ENCODE results near the gene TUBD1.
"Not testable (repeated sequence)": the region's sequence is repeated elsewhere in the genome, so short reads cannot be mapped to it uniquely, and the experiment has no call there.

The TUBD1 gene

DNA sequence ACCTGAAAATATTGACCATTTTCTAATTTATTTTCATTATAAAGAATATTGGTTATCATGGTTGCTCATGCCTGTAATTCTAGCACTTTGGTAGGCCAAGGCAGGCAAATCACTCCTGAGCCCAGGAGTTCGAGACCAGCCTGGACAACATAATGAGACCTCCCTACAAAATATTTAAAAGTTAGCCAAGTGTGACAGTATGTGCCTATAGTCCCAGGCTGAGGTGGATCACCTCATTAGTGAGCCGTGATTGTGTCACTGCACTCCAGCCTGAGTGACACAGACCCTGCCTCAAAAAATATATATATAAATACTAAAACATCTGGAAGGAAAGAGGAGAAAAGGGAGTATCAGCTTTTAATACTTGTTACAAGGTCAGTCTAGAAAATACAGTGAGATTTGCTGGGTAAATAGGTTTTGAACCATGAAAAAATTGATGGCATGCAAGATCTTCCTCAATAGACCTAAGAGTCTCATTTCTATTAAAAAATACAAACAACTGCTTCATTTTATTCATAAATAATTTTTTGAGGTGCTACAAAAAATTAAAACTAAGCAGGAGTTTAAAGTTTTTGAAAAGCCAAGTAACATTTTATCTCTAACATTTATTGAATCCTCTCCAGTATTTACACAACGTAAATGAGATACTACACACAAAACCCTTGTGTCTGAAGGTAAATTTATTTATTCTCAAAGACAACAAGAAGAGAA lies 47.7 kb downstream of the TUBD1 start:
- DNase-seq = no peak

DNA sequence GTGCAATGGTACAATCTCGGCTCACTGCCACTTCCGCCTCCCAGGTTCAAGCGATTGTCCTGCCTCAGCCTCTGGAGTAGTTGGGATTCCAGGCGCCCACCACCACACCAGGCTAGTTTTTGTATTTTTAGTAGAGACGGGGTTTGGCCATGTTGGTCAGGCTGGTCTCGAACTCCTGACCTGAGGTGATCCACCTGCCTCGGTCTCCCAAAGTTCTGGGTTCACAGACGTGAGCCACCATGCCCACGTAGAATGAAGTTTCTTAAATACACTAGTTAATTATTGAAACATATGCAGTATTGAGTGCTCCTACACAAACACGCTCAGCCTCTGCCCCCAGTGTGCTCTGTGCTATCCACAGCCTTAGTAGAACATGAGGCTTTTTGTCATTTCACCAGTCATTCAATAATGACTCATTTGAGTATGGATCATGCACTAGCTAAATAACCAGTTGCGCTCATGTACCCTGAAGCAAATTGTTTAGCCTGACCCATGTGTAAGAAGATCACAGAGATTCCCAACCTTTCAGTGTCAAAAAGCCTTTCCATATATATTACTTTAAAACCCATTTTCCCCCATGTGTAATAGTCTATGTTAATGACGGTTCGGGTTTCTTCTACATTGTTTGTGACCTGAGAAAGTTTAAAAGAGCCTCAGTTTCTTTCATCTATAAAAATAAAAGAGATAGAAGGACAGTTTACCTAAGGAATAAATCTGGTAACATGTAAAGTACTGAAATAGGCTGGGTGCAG lies 49.7 kb downstream of the TUBD1 start:
- DNase-seq = no peak

DNA sequence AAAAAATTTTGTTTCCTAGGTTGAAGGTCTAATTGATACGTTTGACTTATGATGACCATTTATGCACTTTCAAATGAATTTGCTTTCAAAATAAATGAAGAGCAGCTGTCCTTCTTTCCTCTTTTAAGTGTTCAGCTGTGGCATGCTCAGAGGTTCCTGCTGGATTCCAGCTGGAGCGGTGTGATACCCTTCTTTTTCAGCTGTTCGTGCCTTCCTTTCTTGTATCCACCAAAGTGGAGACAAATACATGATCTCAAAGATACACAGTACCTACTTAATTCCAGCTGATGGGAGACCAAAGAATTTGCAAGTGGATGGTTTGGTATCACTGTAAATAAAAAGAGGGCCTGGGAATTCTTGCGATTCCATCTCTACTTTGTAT lies 50.9 kb downstream of the TUBD1 start:
- DNase-seq = not testable (repeated sequence)

DNA sequence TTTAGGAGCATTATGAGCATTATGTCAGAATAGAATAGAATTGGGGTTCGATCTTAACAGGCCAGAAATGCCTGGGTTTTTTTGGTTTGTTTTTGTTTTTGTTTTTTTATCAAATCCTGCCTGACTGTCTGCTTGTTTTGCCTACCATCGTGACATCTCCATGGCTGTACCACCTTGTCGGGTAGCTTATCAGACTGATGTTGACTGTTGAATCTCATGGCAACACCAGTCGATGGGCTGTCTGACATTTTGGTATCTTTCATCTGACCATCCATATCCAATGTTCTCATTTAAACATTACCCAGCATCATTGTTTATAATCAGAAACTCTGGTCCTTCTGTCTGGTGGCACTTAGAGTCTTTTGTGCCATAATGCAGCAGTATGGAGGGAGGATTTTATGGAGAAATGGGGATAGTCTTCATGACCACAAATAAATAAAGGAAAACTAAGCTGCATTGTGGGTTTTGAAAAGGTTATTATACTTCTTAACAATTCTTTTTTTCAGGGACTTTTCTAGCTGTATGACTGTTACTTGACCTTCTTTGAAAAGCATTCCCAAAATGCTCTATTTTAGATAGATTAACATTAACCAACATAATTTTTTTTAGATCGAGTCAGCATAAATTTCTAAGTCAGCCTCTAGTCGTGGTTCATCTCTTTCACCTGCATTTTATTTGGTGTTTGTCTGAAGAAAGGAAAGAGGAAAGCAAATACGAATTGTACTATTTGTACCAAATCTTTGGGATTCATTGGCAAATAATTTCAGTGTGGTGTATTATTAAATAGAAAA lies 51.5 kb downstream of the TUBD1 start:
- not testable (repeated sequence) for DNase-seq

DNA sequence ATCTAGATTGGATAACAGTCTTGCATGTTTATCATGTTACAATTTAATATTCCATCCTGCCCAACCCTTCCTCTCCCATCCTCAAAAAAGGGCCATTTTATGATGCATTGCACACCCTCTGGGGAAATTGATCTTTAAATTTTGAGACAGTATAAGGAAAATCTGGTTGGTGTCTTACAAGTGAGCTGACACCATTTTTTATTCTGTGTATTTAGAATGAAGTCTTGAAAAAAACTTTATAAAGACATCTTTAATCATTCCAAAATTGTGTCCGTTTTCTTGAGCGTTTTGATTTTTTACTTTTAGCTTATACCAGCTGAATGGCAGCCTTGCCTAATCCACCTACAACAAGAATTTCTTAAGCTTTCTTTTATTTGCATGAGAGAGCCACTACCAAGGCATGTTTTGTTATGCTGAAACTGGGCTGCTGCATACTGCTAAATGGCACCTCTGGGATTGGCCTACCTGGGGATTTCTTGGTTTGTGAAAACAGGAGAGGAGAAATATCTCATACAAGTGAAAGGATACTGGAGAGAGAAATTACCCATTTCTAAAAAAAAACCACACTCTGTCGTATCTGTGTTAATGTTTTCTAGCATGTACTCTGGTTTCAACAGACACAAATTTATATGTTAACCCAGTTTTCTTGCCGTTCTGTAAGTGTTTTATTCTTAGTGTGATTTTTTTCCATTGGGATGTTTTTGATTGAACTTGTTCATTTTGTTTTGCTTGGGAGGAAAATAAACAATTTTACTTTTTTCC lies 52.2 kb downstream of the TUBD1 start:
- no peak for DNase-seq

DNA sequence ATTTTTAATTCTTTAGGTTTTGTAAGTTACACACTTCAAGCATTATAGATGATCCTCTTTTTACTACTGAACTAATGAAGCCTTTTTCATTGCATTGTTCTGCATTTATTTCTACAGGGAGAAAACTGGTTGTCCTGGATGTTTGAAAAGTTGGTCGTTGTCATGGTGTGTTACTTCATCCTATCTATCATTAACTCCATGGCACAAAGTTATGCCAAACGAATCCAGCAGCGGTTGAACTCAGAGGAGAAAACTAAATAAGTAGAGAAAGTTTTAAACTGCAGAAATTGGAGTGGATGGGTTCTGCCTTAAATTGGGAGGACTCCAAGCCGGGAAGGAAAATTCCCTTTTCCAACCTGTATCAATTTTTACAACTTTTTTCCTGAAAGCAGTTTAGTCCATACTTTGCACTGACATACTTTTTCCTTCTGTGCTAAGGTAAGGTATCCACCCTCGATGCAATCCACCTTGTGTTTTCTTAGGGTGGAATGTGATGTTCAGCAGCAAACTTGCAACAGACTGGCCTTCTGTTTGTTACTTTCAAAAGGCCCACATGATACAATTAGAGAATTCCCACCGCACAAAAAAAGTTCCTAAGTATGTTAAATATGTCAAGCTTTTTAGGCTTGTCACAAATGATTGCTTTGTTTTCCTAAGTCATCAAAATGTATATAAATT lies 53.0 kb downstream of the TUBD1 start:
- no peak for DNase-seq

DNA sequence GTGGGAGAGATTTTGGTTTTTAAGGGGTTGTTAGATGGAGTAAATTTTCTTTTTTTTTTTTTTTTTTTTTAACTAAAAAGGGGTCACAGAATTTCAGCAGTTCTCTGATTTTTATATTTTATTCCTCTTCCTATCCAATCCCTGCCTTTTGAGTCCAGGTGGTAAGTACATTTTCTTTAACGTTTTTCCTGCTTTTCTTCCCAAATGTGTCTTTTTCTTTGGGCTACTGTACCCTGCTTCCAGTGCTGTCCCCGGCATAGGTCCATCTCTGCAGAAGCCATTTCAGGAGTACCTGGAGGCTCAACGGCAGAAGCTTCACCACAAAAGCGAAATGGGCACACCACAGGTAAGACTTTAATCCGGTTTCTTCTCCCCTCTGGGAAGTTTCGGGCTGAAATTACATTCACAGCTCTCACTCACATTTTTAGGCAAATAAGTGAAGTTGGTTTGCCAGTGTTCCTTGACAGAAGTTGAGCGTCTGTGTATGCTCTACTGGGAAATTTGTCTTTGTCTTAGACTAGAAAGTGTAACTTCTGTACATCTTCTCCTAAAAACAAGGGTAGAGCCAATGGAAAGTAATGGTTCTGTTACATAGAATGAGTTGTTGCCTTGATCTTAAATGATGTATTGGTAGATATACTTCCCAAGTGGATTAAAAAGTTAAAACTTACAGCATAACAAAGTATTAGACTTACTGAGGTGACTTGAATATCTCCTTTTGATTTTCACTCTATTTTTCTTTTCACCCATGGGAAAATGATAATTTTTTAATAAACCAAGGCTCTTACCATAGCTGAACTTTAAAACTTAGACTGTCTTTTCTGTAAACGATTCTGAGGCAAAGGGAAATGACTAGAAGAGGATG lies 54.5 kb downstream of the TUBD1 start:
- no peak for DNase-seq

DNA sequence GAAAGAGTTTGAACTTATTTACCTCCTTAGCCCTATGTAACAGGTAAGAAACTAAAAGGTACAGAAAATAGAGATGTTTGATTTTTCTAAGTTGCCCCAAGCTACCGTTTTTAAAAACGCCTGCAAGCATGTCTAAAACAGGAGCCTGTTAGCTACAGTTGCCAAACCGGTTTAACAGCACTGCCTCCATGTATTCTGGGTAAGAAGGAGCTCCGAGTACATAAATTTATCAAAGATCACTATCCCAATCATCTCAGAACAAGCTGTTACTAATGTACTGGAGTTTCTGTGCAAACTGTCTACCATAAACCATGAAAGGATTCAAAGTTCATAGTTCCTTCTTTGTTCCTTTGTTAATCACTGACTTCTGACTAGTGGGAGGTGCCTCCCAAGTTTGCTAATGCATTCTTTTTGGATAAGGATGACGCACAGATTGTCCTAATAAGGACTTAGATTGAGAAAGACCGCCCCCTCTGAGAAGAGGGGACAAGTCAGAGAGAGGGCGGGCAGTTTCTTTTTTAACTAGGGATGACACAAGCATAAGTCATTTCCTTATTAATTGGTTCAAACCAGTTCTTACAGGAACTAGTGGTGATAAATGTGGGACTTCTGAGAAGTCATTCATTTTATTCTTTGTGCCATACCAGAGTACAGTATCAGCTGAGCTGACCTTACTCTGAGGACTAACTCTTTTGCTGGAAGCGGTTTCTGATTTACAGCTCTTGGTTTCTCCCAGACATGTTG lies 55.3 kb downstream of the TUBD1 start:
- peak; percentile 75 for DNase-seq

DNA sequence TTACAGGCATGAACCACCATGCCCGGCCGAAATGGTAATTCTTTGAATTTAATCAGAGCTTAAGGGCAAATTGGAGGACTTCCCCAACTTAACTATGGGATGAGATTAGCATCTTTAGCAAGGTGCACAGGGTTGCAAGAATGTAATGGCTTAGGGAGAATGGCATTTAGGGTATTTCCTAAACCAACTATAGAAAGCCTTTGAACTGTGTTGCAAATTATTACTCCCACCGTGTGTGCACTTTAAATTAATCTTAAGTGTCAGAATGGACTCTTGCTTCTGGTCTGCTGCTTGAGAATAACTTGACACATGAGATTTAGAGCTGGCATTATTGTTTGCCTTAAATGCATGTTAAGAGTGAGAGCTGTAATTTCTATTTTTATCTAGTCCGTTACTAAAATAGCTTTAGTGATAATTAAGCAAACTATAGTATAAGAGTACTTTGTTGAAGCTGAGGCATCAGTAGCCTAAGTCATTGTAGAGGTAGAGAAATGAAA lies 59.8 kb downstream of the TUBD1 start:
- DNase-seq = no peak

DNA sequence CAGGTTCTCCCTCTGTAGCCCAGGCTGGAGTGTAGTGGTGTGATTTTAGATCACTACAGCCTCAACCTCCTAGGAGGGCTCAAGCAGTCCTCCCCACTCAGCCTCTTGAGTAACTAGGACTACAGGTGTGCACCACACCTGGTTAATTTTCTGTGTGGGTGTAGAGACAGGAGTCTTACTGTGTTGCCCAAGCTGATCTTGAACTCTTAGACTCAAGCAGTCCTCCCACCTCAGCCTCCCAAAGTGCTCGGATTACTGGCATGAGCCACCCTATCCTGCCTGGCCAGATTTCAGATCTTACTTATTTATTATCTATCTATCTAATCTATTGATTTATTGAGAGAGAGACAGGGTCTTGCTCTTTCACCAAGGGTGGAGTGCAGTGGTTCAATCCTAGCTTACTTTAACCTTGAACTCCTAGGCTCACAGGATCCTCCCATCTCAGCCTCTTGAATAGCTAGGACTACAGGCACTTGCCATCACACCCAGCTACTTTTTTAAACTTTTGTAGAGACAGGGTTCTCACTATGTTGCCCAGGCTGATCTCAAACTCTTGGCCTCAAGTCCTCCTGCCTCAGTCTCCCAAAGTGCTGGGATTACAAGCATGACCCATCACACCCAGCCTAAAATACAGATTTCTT lies 61.8 kb downstream of the TUBD1 start:
- no peak for DNase-seq

DNA sequence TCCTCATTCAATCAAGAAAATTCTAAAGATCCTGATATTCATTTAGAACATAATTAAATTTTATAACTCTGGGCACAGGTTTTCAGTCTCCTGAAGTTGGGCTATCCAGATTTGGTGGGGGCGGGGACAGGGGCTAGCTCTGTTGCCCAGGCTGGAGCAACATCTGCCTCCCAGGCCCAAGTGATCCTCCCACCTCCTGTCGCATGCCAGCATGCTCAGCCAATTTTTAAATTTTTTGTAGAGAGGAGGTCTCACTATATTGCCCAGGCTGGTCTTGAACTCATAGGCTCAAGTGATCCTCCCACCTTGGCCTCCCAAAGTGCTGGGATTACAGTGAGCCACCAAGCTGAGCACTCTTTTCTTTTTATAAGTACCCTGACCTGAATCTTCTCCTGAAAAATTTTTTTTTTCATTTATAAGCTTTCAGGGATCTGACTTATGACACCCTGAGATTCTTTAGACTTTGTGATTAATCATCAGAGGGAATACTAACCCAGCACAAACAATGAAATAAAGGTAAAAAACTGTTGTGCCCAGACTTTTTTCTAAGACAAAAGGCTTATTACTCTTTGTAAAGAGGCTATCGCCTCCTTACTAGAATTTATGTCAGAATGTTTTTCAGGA lies 62.6 kb downstream of the TUBD1 start:
- no peak for DNase-seq

DNA sequence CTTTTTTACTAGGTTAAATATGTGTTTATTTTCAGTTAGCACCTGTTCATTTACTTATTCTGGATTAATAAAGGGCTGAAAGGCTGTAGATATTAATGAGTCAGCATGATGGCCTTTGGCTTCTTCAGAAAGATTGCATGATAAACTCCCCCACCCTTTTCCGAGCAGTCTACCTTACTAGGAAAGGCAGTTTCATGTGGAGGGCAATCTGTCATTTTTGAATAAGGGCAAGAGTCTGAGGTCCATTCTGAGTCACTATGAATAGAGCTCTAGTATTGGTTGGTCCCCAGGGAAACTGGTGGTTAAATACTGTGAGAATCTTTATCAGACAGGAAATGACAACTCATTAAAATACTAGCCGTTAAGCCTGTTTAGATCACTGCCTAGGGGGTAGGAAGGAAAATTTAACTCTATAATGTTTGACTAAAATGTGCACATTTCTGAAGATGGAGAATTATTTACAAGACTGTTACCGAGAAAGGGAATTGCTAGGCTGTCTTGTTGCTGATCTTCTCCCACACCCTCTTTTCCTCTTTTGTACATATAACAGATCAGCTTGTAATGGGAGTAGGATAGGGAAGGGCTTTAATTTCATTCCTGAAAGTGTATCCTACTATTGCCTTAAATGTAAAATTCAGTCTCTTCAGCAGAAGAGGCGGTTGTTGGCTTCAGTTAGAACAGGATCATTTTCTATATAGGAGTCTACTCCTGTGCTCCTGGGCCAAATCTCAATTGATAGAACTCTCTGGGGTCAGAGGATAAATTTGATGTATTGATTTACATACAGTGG lies 63.3 kb downstream of the TUBD1 start:
- DNase-seq = no peak

DNA sequence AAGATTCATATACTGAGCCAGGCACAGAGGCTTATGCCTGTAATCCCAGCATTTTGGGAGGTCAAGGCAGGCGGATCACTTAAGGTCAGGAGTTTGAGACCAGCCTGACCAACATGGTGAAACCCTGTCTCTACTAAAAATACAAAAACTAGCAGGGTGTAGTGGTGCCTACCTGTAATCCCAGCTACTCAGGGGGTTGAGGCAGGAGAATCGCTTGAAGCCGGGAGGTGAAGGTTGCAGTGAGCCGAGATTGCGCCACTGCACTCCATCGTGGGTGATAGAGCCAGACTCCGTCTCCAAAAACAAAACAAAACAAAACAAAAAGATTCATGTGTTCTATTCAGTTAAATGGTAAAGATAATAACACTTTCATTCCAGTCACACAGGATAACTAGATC lies 63.9 kb downstream of the TUBD1 start:
- not testable (repeated sequence) for DNase-seq

DNA sequence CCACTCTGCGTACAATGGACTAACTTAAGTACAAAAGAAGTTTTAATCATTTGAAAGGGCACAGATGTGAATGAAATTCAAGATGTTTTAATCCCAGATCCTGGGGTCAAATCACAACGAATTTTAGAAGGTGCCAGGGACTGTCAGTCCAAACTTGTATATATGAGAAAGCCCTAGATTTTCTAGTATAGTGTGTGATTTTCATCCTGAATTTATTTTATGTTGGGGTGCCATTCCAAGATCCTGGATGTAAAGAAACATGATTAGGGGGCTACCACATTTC lies 64.3 kb downstream of the TUBD1 start:
- DNase-seq = no peak

DNA sequence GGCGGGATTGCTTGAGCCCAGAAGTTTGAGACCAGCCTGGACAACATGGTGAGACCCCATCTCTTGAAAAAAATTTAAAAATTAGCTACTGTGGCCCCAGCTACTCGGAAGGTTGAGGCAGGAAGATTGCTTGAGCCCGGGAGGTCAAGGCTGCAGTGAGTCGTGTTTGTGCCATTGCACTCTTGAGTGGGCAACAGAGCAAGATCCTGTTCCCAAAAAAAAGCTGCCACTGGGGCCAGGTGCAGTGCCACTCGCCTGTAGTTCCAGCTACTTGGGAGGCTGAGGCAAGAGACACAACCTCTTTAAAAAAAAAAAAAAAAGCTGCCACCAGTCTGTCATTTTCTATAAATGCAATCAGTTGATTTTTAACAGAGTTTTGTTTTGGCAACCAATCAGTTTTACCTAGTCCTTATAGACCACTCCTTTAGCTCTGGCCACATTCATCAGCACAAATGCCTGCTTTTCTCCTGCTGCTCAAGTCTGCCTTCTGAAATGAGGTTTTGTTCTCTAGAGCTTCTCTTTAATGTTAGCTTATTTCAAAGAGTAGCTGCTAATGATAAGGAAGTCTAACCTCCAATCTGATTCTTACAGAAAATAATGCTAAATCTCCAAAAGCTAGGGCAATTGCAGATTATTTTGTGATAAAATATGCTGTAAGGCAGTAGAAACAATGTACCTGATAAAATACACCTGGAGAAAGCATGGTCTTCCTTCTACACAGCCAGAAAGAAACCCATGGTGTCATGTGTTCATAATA lies 64.8 kb downstream of the TUBD1 start:
- DNase-seq = no peak

DNA sequence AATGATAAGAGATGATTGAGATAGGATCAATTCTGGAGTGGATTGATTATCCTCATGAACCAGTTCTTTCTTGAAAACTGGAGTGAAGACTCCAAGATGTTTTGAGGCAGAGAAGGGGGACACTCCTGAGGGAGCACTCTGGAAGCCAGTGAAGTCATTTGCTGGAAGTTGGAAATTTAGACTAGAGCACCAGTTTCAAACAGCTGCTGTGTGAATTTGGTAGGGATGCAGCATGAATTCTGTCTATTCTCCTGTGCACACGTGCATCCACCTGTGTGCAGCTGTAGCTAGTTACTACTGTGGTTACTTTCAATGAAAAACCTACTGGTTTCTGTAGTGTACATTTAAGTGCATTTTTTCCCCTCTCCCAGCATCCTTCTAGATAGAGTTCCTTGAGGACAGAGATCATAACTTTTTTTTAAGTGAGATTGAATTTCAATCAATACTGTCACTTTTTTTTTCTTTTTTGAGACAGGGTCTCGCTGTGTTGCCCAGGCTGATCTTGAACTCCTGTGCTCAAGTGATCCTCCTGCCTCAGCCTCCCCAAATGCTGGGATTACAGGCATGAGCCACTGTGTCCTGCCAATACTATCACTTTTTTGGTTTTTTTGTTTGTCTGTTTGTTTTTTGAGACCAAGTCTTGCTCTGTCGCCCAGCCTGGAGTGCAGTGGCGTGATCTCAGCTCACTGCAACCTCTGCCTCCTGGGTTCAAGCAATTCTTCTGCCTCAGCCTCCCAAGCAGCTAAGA lies 65.9 kb downstream of the TUBD1 start:
- no peak for DNase-seq

Data from right kidney (tissue), 1 donor.